Esophagus mucosa (tissue), 1 donor: Measurements from ENCODE around the gene SLC41A1. TPM values are rescaled to one million over a fixed set of nuclear protein-coding genes. Genes with fewer than 3 reads are reported as not detected.
A peak's percentile ranks its signal among the peaks of the same experiment; 100 is the strongest.

Experiments used
- ATAC-seq: fragments of 200-7000 bp; cut with Tn5 transposase; one replicate; pipeline ENCODE4 v1.9.1; 2020
- total RNA-seq: library from RNA; stranded (reverse); gene quantifications from one replicate; pipeline ENCODE4 v1.2.4, GENCODE V29; 2023
- donor health status: DM: yes; HTN: yes; CAD: no.

Gene SLC41A1
- total RNA-seq, 1 donor from 2014 or later, result 7.2 TPM

GRCh38 chr1:205750138-205751035, 62.6 kb downstream of the SLC41A1 start, which contains the start of gene NUCKS1:
Gene NUCKS1, minus strand, starts transcription at chr1:205750182. Its CDS starts 209 bp downstream, at chr1:205749973.
- peak; percentile 88 for ATAC-seq

GRCh38 chr1:205749234-205750137, 63.5 kb downstream of the SLC41A1 start:
- peak; percentile 94 for ATAC-seq

- peak; percentile 18 for ATAC-seq
These were observed 64.4 kb downstream of the SLC41A1 start for GRCh38 chr1:205748403-205749233.

GRCh38 chr1:205746757-205747412, 66.1 kb downstream of the SLC41A1 start:
- ATAC-seq, result no peak

- no peak for ATAC-seq
These were observed 68.6 kb downstream of the SLC41A1 start for GRCh38 chr1:205744403-205744802.

- no peak for ATAC-seq
These were observed 69.0 kb downstream of the SLC41A1 start for GRCh38 chr1:205743977-205744376.

GRCh38 chr1:205741681-205742080, 71.3 kb downstream of the SLC41A1 start:
- ATAC-seq, result no peak

- no peak for ATAC-seq
These were observed 73.4 kb downstream of the SLC41A1 start for GRCh38 chr1:205739348-205740160.

Other genes starting within 250 kb of the SLC41A1 start
- gene ELK4, start 181.2 kb downstream of the SLC41A1 start, total RNA-seq, result 28.8 TPM
- 1.2 TPM for gene SLC45A3, start 132.7 kb downstream of the SLC41A1 start, total RNA-seq
- 99.3 TPM for gene NUCKS1, start 63.0 kb downstream of the SLC41A1 start, total RNA-seq
- 7.0 TPM for gene RAB29, start 37.7 kb downstream of the SLC41A1 start, total RNA-seq
- gene PM20D1, start 36.9 kb upstream of the SLC41A1 start, total RNA-seq, result not detected
- gene SLC26A9, start 130.3 kb upstream of the SLC41A1 start, total RNA-seq, result 2.3 TPM
- gene RAB7B, start 190.2 kb upstream of the SLC41A1 start, total RNA-seq, result 18.9 TPM
- gene CTSE, start 210.7 kb upstream of the SLC41A1 start, total RNA-seq, result 0.12 TPM
- gene RHEX, start 240.0 kb upstream of the SLC41A1 start, total RNA-seq, result 0.48 TPM